B cell (primary cell): ENCODE measurements around the gene SLC48A1.

Experiments used
- CTCF ChIP-seq: fragments of 200-600 bp; IDR thresholded peaks from one replicate; pipeline ENCODE4 v1.8.0; 2022; ENCODE audit warnings: antibody characterized with exemption, mild to moderate bottlenecking
- EZH2 ChIP-seq: IDR thresholded peaks from 2 replicates; pipeline ENCODE4 v1.6.1; 2012; ENCODE audit warnings: borderline replicate concordance, low read depth, mild to moderate bottlenecking, moderate library complexity, low read length; ENCODE audit not compliant: insufficient read depth, poor library complexity, severe bottlenecking

GRCh38 chr12:47731723-47732122 lies 41.3 kb upstream of the SLC48A1 start:
- TF ChIP-seq CTCF (no peak), EZH2 (no peak)
